HG02571 (cell line): Measurements from ENCODE around the gene CDC14B.
"Not testable (repeated sequence)": the region's sequence is repeated elsewhere in the genome, so short reads cannot be mapped to it uniquely, and the experiment has no call there.

Source experiments
- ATAC-seq: cut with Tn5 transposase; IDR thresholded peaks from one replicate; pipeline ENCODE4 v1.9.1; 2021; ENCODE audit warnings: mild to moderate bottlenecking, moderate library complexity; ENCODE audit not compliant: unreplicated experiment

CDC14B gene

GRCh38 chr9:96633579-96633978, 13.9 kb upstream of the CDC14B start:
- ATAC-seq: not testable (repeated sequence)

- no peak for ATAC-seq
These were observed 7.3 kb upstream of the CDC14B start for GRCh38 chr9:96626912-96627311.

- no peak for ATAC-seq
These were observed 2.0 kb upstream of the CDC14B start for GRCh38 chr9:96621618-96622017.

- ATAC-seq: no peak
These were observed 1.2 kb upstream of the CDC14B start for GRCh38 chr9:96620832-96621269.

GRCh38 chr9:96620181-96620514, 505 bp upstream of the CDC14B start:
- ATAC-seq: no peak

- ATAC-seq: no peak
These were observed 548 bp downstream of the CDC14B start for GRCh38 chr9:96619124-96619465.

GRCh38 chr9:96618209-96619123, 1.2 kb downstream of the CDC14B start:
- no peak for ATAC-seq

- ATAC-seq: no peak
These were observed 2.0 kb downstream of the CDC14B start for GRCh38 chr9:96617439-96618185.

- ATAC-seq: no peak
These were observed 2.7 kb downstream of the CDC14B start for GRCh38 chr9:96616817-96617438.

- ATAC-seq: no peak
These were observed 4.2 kb downstream of the CDC14B start for GRCh38 chr9:96615411-96615810.

- not testable (repeated sequence) for ATAC-seq
These were observed 5.0 kb downstream of the CDC14B start for GRCh38 chr9:96614664-96615063.

- no peak for ATAC-seq
These were observed 6.6 kb downstream of the CDC14B start for GRCh38 chr9:96612966-96613589.

- ATAC-seq: no peak
These were observed 7.3 kb downstream of the CDC14B start for GRCh38 chr9:96612105-96612965.

- no peak for ATAC-seq
These were observed 8.3 kb downstream of the CDC14B start for GRCh38 chr9:96611302-96611701.

GRCh38 chr9:96609732-96610131, 9.9 kb downstream of the CDC14B start:
- ATAC-seq: no peak

- ATAC-seq: no peak
These were observed 11.7 kb downstream of the CDC14B start for GRCh38 chr9:96607971-96608370.

GRCh38 chr9:96605328-96605727, 14.3 kb downstream of the CDC14B start:
- ATAC-seq: no peak

GRCh38 chr9:96604004-96604319, 15.7 kb downstream of the CDC14B start:
- ATAC-seq: no peak

GRCh38 chr9:96603305-96604003, 16.2 kb downstream of the CDC14B start:
- no peak for ATAC-seq

- ATAC-seq: no peak
These were observed 20.3 kb downstream of the CDC14B start for GRCh38 chr9:96599298-96599697.
